Activated T-cell treated with anti-CD3 and anti-CD28 coated beads, Interleukin-2, amount 50 U/mL, for 4 hours (primary cell): ENCODE results near the gene AKAP7. TPM values are rescaled to one million over a fixed set of nuclear protein-coding genes. Genes with fewer than 3 reads are reported as not detected.

Source experiments
- ATAC-seq, 2 donors: fragments of 200-7000 bp; cut with Tn5 transposase; one replicate each; pipeline ENCODE4 v1.10.0; 2021
- DNase-seq: peaks from one replicate; pipeline ENCODE4 v3.0.0-alpha.2; 2020
- H3K27me3 Mint-ChIP-seq: one replicate; pipeline ENCODE4 v1.8.0; 2021; ENCODE audit warnings: low read depth, mixed read lengths
- H3K36me3 Mint-ChIP-seq: one replicate; pipeline ENCODE4 v1.8.0; 2022; ENCODE audit warnings: mixed read lengths; ENCODE audit not compliant: insufficient read depth
- H3K4me1 Mint-ChIP-seq: one replicate; pipeline ENCODE4 v1.8.0; 2021; ENCODE audit warnings: low read depth, mixed read lengths
- H3K4me3 Mint-ChIP-seq: one replicate; pipeline ENCODE4 v1.8.0; 2021; ENCODE audit warnings: mild to moderate bottlenecking, moderate library complexity, mixed read lengths
- H3K9me3 Mint-ChIP-seq: one replicate; pipeline ENCODE4 v1.8.0; 2021; ENCODE audit warnings: mixed read lengths
- total RNA-seq, 3 donors: library from RNA; stranded (reverse); gene quantifications; one replicate each; pipeline ENCODE4 v1.2.1, GENCODE V29; 2021

The AKAP7 gene
- total RNA-seq, 3 donors from 2014 or later: 3.0 to 3.3 (median 3.2) TPM

DNA sequence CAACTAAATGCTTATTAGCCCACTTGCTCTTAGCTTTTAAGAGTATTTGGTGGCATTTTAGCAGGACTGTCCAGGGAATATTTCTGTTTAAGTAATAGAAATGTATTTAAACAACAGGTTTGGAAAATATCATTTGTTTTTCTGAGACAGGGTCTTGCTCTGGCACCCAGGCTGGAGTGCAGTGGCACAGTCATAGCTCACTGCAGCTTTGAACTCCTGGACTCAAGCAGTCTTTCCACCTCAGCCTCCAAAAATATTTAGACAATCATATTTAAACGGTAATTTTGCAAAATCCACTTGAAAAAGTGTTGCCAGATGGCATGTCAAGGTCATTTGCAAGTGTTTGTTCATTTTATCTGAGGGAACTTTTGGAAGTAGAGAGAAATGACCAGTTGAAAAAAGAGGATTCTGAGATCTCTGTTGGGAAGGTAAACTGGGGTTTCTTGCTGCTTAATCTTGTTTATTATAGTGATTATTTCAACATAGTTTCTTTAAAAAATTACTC, 25.0 kb downstream of the AKAP7 start:
- H3K9me3 Mint-ChIP-seq: no peaks in the 10 kb centered on the region
- ATAC-seq (no peak), DNase-seq (no peak)
- H3K4me1 Mint-ChIP-seq: no peaks in the 10 kb centered on the region
- H3K4me3 Mint-ChIP-seq: no peak overlapping the region
- H3K36me3 Mint-ChIP-seq: peaks cover 5% of the 10 kb centered on the region
- H3K27me3 Mint-ChIP-seq: no peaks in the 10 kb centered on the region

DNA sequence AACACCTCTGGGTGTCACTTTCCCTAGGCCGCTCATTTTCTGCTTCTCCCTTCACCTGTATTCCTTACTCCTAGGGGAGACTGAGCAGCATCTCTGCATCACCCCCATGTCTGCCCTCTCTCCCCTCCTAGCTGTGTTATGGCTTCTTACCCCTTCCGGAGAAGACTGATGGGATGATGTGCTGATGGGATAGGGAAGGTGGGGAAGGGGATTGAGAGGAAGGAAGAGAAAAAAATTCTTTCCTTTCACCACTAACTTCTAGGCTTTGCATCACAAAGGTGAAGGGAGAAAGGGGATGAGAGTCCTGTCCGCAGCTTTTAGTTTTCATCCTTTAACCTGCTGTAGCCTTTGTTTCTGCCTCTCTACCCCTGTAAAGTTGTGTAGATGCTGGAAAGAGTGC, 26.7 kb downstream of the AKAP7 start:
- H3K9me3 Mint-ChIP-seq: no peaks in the 10 kb centered on the region
- H3K27me3 Mint-ChIP-seq: no peaks in the 10 kb centered on the region

DNA sequence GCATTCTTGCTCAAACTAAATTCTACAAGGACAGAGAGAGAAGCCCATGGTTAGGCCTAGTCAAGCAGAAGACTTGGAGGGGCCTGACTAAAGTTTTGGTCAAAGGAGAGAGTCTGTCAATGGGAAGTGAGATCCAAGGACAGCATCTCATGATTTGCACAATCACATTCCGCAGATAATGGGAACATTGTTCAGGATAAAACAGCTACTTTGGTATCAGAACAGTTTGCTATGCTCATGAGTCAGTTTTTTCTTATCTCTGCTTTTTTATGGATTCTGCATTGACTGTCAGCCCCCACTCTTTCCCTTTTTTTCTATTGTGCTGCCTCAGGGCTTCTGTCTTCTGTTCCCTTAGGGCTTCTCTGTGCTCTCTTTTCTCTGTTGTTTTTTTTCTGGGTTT, 28.6 kb downstream of the AKAP7 start:
- Mint-ChIP-seq H3K9me3 (no peaks in the 10 kb centered on the region), H3K4me3 (no peak overlapping the region), H3K36me3 (peaks cover 15% of the 10 kb centered on the region), H3K27me3 (no peaks in the 10 kb centered on the region), H3K4me1 (no peaks in the 10 kb centered on the region)
- DNase-seq (no peak), ATAC-seq (no peak)

More for the DNA sequence above, 26.7 kb downstream of the AKAP7 start:
- Mint-ChIP-seq H3K4me3 (no peak overlapping the region), H3K4me1 (no peaks in the 10 kb centered on the region), H3K36me3 (peaks cover 15% of the 10 kb centered on the region)
- ATAC-seq: no peak
- DNase-seq: no peak

DNA sequence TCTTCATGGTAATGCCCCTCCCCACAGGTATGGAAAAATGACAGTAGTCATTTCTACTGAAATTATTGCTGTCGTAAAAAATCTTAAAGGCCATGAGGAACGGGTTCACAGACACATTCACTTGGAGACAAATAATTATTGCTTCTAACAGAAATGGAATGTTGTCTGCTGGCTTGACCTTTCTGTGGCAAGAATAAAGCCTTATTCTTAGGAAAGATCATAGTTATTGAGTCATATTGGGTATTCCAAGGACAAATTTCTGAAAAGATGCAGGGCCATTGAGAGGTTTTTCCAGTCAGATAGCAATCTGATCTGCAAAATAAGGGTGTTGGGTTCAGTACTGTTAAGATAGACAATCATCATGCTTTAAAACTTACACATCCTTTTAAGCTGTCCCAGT, 29.2 kb downstream of the AKAP7 start:
- Mint-ChIP-seq H3K4me3 (no peak overlapping the region), H3K4me1 (no peaks in the 10 kb centered on the region), H3K9me3 (no peaks in the 10 kb centered on the region), H3K27me3 (no peaks in the 10 kb centered on the region), H3K36me3 (peaks cover 21% of the 10 kb centered on the region)
- ATAC-seq (no peak), DNase-seq (no peak)

DNA sequence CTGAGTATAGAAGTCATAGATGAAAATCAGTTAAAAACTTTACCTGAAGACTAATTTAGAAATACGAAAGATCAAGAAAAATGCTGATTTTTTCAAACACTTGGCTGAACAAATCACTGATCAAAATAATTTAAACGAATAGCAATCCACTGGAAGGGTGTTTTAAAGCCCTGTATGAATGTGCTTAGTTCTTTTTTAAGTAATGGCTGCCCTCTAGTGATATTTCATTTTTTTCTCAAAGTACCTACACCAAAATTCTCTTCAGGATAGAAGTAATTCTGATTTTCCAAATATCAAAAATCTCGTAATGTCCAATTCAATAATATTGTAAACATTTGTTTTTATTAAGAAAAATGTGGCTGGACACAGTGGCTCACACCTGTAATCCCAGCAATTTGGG, 32.5 kb downstream of the AKAP7 start:
- Mint-ChIP-seq H3K36me3 (peaks cover 27% of the 10 kb centered on the region), H3K4me1 (no peaks in the 10 kb centered on the region), H3K9me3 (no peaks in the 10 kb centered on the region), H3K27me3 (no peaks in the 10 kb centered on the region), H3K4me3 (no peak overlapping the region)
- ATAC-seq (no peak), DNase-seq (no peak)

DNA sequence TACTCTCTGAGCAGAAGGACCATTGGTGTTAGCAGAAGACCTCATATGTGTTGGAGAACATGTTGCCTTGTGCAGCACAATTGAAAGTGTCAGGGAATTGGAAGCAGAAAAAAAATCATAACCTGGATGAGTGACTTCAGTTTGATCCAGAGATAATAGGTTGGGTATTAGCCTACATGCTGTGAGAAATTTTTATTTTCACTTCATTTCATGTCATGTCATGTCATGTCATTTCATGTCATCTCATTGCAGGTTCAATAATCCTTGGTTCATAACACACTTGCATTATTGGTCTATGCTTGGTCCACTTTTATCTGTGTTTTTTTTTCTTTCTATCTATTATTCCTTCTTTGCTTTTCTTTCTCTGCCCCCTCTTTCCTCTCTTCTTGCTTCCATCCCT, 34.3 kb downstream of the AKAP7 start:
- Mint-ChIP-seq H3K36me3 (peaks cover 23% of the 10 kb centered on the region), H3K4me1 (no peaks in the 10 kb centered on the region), H3K4me3 (no peak overlapping the region), H3K27me3 (no peaks in the 10 kb centered on the region), H3K9me3 (no peaks in the 10 kb centered on the region)
- DNase-seq (no peak), ATAC-seq (no peak)

DNA sequence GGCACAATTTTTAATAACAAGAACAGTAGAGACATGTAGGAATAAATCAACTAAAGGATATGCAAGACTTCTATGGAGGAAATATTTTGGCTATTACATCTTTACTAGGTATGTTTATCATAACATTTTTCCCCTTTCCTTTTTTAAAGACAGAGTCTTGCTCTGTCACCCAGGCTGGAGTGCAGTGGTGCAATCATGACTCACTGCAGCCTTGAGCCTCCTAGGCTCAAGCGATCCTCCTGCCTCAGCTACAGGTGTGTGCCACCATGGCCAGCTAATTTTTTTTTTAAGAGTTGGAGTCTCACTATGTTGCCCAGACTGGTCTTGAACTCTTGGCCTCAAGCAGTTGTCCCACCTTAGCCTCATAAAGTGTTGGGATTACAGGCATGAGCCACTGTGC, 37.0 kb downstream of the AKAP7 start:
- ATAC-seq (no peak), DNase-seq (no peak)
- Mint-ChIP-seq H3K4me3 (no peak overlapping the region), H3K4me1 (no peaks in the 10 kb centered on the region), H3K36me3 (peaks cover 17% of the 10 kb centered on the region), H3K9me3 (no peaks in the 10 kb centered on the region), H3K27me3 (no peaks in the 10 kb centered on the region)

DNA sequence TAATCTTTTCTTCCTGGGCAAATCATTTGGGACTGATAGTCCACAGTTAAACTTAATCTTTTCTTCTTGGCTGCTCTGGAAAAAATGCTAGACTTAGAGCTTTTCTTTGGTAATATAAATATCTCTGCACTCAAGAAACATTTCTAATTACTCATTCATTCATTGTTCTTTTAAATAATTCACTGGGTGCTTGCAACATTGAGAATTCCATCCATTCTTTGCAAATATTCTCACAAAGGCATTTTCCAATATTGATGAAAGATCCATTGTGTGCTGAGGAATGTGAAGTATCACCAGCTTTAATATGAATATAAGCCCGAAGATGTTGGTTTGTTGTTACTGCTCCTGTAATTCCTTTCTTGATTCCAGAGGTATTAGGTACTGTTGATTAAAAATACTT, 38.4 kb downstream of the AKAP7 start:
- no peaks in the 10 kb centered on the region for H3K9me3 Mint-ChIP-seq
- H3K36me3 Mint-ChIP-seq: peaks cover 21% of the 10 kb centered on the region
- DNase-seq: no peak
- no peak for ATAC-seq
- no peak overlapping the region for H3K4me3 Mint-ChIP-seq
- H3K27me3 Mint-ChIP-seq: no peaks in the 10 kb centered on the region
- H3K4me1 Mint-ChIP-seq: no peaks in the 10 kb centered on the region

DNA sequence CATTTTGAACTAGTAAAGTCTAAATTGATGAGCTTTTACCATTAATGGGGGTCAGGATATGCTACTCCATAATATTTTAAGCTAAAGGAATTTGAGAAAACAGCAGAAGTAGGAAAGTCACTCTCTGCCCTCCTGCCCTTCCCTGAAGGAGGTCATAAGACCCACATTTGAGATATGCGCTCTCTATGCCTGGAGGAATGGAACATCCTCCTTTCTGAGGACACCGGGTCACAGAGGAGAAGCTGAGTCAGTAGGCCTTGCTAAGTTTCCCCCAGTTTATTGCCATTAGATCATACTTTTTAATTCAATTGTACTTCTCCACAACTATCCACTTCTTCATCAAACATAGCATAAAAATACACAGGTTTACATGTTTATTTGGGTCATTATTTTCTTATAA, 40.3 kb downstream of the AKAP7 start:
- DNase-seq (no peak), ATAC-seq (no peak)
- Mint-ChIP-seq H3K36me3 (peaks cover 17% of the 10 kb centered on the region), H3K4me3 (no peak overlapping the region), H3K4me1 (no peaks in the 10 kb centered on the region), H3K27me3 (no peaks in the 10 kb centered on the region), H3K9me3 (no peaks in the 10 kb centered on the region)

DNA sequence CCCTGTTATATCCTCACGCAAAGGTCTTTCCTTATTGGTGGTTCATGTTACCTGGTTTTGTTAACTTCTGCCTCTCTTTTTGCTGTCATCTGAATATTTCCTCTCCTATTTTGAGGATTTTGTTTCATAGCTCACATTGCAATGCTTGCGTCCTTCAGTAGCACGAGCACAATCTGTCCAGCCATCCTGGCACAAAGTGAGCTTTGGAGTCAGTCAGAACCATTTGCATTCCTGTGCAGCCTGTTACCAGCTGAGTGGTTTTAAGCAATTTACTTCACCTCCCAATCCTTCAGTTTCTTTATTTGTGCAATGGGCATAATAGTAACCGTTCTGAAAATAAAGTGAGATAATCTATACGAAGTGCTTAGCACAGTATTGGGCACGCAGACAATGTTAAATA, 42.7 kb downstream of the AKAP7 start:
- peaks cover 3% of the 10 kb centered on the region for H3K4me1 Mint-ChIP-seq
- ATAC-seq: no peak
- H3K4me3 Mint-ChIP-seq: no peak overlapping the region
- H3K36me3 Mint-ChIP-seq: peaks cover 13% of the 10 kb centered on the region
- no peaks in the 10 kb centered on the region for H3K9me3 Mint-ChIP-seq
- DNase-seq: no peak
- H3K27me3 Mint-ChIP-seq: no peaks in the 10 kb centered on the region

DNA sequence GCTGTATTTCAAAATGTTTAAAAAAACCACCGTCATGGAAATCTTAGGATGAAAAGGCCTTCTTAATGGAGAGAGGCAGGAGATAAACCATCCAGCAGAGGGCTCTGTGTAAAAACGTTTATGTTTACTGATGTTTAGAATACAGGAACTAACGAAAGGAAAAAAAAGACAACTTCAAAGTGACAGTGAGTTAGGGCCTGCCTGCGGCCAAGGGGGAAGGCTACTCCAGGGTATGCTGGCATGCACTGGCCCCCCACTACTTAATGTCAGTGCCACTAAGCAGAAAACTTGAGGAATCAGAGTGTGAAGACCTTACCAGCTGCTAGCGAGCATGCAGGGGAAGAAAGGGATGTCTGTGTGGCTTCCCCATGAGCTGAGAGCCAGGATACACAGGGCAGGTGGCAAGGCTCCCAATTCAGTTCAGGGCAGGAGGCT, 47.7 kb downstream of the AKAP7 start:
- DNase-seq (no peak), ATAC-seq (peak; percentile 50 to 72)
- H3K9me3 Mint-ChIP-seq: no peaks in the 10 kb centered on the region
- H3K27me3 Mint-ChIP-seq: no peaks in the 10 kb centered on the region
- peaks cover 9% of the 10 kb centered on the region for H3K4me1 Mint-ChIP-seq
- peak overlapping the region; percentile 42 for H3K4me3 Mint-ChIP-seq
- peaks cover 18% of the 10 kb centered on the region for H3K36me3 Mint-ChIP-seq

DNA sequence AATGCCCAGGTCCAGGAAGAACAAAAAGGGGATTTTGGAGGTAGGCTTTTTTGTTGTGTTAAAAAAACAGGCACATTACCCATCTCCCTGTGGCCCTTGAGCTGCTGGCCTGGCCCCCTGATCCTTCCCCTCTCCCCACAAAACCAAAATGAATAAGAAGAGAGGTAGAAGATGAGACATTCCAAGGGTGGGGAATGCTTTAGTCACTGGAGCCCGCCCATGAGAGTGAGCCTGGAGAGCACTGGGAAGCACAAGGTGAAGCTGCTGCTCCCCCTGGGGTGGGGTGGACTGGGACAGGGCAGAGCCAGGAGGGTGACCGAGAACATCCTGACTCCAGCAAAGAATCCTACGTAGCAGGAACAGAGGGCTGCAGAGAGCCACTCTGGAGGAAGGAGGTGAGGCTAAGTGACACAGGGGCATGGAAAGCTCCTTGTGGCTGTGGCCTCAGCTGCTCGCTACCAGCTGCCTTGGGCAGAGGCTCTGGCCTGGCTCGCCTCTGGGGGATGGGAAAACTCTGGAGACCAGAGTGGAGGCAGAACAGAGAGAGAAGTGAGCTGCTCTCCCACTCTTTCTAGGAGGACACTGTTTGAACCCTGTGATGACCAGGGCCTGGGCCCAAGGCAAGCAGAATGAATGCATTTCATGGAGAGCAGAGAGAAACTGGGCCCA, 48.3 kb downstream of the AKAP7 start:
- Mint-ChIP-seq H3K27me3 (no peaks in the 10 kb centered on the region), H3K36me3 (peaks cover 15% of the 10 kb centered on the region), H3K9me3 (no peaks in the 10 kb centered on the region), H3K4me3 (no peak overlapping the region), H3K4me1 (peaks cover 9% of the 10 kb centered on the region)
- ATAC-seq: no peak
- no peak for DNase-seq

DNA sequence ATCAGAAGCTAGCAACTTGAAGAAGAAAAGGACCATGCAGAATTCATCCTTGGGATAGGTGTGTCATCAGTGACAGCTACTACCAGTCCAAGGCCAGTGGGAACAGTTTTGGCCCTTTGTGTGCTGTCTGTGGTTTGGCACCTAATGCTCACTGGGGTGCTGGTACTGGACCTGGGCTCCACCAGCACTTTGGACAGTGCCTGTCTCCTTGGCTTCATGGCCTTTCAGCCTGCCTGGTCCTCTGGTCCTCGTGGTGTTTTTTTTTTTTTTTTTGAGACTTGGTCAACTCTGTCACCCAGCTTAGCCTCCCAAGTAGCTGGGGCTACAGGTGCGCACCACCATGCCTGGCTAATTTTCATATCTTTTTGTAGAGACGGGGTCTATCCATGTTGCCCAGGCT, 56.3 kb downstream of the AKAP7 start:
- no peaks in the 10 kb centered on the region for H3K4me1 Mint-ChIP-seq
- H3K4me3 Mint-ChIP-seq: no peak overlapping the region
- DNase-seq: no peak
- no peak for ATAC-seq
- no peaks in the 10 kb centered on the region for H3K27me3 Mint-ChIP-seq
- peaks cover 22% of the 10 kb centered on the region for H3K36me3 Mint-ChIP-seq
- peaks cover 33% of the 10 kb centered on the region for H3K9me3 Mint-ChIP-seq

DNA sequence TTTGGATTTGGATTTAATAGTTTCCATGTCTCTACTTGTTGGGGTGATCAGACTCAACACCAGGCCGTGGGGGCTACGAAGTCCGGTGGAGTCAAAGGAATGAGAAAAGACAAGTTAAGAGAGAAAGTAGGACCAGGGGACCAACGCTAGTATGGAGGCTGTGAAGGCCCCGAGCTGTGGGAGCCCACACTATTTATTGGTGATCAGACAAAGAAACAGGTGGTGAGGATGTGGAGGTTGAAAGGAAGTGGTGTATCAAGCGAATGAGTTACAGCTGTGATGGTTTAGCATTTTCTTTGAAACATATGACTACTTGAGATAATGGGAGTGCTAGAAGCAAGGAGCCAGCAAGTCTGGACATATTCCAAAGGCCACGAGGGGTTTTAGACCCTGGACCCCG, 62.4 kb downstream of the AKAP7 start:
- Mint-ChIP-seq H3K27me3 (no peaks in the 10 kb centered on the region), H3K4me1 (peaks cover 43% of the 10 kb centered on the region)

DNA sequence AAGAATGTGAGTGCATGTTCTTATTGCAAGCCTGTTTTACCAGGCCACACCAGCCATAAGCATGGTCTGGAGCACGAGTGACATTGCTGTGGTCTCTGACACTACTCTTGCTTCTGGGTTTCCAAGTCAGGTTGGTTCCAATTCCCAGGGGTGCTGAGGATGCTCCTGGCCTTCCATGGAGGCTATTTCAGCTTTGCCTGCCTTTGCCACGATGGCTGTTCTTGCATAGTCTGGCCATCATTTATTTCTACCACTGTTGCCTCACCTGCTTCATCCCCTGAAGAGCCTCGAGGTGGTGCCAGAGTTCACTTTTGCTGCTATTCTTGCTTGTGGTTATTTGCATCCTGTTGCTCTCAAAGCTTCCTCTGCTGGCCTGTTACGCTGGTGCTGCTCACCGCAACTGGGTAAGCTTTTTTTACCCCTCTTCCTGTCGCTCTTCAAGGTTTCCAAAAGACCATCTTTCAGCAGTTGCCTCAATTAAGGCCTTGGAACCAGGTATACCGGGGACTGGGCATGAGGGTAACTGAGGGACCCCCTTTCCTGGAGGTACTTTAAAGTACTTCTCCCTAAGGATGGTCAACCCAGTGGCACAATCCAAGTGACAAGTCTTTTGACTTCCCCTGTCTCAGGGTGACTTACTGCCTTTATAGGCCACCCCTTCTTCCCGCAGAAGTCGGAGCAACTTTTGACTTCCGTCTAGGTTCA, 64.5 kb downstream of the AKAP7 start:
- Mint-ChIP-seq H3K4me1 (peaks cover 59% of the 10 kb centered on the region), H3K4me3 (peak overlapping the region; percentile 80), H3K36me3 (peaks cover under 1% of the 10 kb centered on the region), H3K9me3 (peaks cover 4% of the 10 kb centered on the region), H3K27me3 (no peaks in the 10 kb centered on the region)
- ATAC-seq: peak; percentile 98
- peak; percentile 58 for DNase-seq

More for the DNA sequence above, 62.4 kb downstream of the AKAP7 start:
- Mint-ChIP-seq H3K36me3 (peaks cover 14% of the 10 kb centered on the region), H3K9me3 (peaks cover 24% of the 10 kb centered on the region), H3K4me3 (no peak overlapping the region)
- no peak for ATAC-seq
- no peak for DNase-seq
